ENCODE results near the gene MGAT4B.

GRCh38 chr5:179783128-179783527, 23.5 kb downstream of the MGAT4B start:
- TF ChIP-seq, protein P1, sequence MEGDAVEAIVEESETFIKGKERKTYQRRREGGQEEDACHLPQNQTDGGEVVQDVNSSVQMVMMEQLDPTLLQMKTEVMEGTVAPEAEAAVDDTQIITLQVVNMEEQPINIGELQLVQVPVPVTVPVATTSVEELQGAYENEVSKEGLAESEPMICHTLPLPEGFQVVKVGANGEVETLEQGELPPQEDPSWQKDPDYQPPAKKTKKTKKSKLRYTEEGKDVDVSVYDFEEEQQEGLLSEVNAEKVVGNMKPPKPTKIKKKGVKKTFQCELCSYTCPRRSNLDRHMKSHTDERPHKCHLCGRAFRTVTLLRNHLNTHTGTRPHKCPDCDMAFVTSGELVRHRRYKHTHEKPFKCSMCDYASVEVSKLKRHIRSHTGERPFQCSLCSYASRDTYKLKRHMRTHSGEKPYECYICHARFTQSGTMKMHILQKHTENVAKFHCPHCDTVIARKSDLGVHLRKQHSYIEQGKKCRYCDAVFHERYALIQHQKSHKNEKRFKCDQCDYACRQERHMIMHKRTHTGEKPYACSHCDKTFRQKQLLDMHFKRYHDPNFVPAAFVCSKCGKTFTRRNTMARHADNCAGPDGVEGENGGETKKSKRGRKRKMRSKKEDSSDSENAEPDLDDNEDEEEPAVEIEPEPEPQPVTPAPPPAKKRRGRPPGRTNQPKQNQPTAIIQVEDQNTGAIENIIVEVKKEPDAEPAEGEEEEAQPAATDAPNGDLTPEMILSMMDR (IDR thresholded peaks at IDR 0.05): no peak
- TF ChIP-seq POLR2A (IDR thresholded peaks at IDR 0.05): no peak
